ENCODE data around the gene NOSIP.

- TF ChIP-seq, protein P1, sequence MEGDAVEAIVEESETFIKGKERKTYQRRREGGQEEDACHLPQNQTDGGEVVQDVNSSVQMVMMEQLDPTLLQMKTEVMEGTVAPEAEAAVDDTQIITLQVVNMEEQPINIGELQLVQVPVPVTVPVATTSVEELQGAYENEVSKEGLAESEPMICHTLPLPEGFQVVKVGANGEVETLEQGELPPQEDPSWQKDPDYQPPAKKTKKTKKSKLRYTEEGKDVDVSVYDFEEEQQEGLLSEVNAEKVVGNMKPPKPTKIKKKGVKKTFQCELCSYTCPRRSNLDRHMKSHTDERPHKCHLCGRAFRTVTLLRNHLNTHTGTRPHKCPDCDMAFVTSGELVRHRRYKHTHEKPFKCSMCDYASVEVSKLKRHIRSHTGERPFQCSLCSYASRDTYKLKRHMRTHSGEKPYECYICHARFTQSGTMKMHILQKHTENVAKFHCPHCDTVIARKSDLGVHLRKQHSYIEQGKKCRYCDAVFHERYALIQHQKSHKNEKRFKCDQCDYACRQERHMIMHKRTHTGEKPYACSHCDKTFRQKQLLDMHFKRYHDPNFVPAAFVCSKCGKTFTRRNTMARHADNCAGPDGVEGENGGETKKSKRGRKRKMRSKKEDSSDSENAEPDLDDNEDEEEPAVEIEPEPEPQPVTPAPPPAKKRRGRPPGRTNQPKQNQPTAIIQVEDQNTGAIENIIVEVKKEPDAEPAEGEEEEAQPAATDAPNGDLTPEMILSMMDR (IDR thresholded peaks at IDR 0.05) = no peak
- no peak for TF ChIP-seq POLR2A (IDR thresholded peaks at IDR 0.05)
Measured at GRCh38 chr19:49594993-49595818, 14.8 kb upstream of the NOSIP start.
